ENCODE measurements around the gene FAM120A.

The FAM120A gene

GRCh38 chr9:93473411-93473810 is 21.9 kb downstream of the FAM120A start:
- no peak for DNase-seq (ENCODE audit: low spot score)

DNA sequence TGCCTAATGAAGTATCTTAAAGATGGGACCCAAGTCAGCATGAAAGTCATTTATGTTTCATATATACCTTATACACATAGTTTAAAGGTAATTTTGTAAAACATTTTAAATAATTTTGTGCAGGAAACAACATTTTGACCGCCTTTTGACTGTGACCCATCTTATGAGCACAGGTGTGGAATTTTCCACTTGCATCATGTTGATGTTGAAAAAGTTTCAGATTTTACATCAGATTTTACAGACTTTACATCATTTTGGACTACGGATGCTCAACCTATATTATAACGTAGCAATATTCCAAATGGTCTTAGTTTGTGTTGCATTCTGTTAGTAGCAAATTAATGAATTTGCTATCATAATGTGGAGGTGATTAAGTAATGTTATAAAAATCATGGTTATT is 23.6 kb downstream of the FAM120A start:
- DNase-seq (ENCODE audit: low spot score): no peak

GRCh38 chr9:93475856-93476255 is 24.4 kb downstream of the FAM120A start:
- DNase-seq (ENCODE audit: low spot score): no peak

- DNase-seq (ENCODE audit: low spot score): no peak
Measured at GRCh38 chr9:93476924-93477323, 25.4 kb downstream of the FAM120A start.

DNA sequence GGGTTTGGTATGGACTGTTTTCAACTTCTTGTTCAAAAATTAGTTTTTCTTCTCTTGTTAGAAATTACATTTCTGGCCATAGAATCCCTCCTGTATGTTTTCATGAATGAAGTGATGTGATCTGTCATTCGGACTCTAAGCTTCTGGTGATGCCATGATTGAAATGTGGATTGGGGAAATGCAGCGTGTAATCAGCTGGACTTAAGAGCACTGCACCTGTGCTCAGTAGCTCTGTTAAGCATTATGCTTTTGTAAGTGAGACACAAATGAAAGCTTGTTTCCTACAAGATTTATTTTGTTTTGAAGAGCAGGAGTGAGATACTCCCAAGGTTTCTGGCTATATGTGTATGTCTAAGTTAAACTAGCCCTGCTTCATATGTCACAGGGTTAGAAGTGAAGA is 25.9 kb downstream of the FAM120A start:
- DNase-seq (ENCODE audit: low spot score): no peak

DNA sequence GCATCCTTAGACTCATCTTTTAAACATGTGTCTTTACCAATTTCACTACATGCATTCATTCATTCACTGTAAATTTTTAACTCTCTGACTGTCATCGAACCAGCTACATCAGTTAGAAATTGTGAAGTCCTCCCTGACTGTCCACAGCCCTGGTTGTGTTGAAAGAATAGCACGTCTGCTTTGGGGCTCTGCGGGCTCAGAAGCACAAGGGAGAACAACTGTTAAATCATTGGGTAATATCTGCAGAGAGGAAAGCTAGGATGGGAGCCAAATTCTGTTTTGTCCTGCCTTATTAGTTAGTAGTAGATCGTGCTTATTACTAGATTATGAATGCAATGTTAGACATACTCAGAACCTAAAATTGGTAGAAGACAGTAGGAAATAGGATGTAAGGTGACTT is 28.2 kb downstream of the FAM120A start:
- peak; percentile 17 for DNase-seq (ENCODE audit: low spot score)

DNA sequence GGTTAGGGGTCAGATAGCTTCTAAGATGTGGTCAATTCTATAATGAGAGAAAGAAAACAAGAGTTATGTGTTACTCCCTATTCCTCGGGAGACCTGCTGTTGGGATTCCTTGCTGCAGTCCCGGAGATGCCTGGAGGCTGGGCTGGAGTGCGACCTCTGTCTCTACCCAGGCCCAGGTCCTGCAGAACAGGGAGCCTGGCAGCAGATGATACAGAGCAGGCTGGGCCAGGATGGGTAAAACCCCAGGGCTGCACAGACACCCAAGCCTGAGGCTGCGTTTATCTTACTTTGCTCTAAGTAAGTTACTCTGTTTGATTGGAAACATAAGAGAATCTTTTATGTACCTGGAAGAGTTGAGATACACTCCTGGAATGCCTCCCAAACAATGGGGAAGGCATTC is 28.8 kb downstream of the FAM120A start:
- no peak for DNase-seq (ENCODE audit: low spot score)

DNA sequence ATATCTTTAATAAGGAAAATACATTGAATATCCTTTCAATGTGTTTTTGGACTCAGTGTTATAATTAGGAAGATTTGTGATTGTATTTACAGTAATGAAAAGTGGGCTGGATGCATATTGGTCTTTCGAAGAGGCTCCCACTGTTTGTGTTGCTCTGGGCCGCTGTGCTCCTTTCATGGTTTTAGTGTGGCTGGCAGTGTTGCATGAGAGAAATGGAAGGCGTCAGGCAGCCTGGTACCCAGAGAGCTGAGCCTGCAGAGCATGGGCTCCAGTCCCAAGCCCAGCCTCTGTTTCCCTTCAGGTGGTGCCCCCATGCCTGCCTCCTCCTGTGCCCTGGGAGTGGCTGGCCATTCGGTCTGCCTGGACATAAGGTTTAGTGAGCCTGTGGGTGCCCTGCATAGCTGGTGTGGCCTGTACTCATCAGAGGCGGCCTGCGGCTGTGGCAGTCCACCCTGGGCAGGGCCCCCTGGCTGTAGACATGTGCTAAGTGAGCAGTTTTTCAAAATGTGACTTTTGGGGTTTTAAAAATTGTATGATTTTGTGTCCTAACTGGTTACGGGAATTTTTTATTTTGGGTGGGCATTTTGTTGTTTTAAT is 29.3 kb downstream of the FAM120A start:
- peak; percentile 25 for DNase-seq (ENCODE audit: low spot score)

- no peak for DNase-seq (ENCODE audit: low spot score)
Measured at GRCh38 chr9:93483497-93483896, 32.0 kb downstream of the FAM120A start.

DNA sequence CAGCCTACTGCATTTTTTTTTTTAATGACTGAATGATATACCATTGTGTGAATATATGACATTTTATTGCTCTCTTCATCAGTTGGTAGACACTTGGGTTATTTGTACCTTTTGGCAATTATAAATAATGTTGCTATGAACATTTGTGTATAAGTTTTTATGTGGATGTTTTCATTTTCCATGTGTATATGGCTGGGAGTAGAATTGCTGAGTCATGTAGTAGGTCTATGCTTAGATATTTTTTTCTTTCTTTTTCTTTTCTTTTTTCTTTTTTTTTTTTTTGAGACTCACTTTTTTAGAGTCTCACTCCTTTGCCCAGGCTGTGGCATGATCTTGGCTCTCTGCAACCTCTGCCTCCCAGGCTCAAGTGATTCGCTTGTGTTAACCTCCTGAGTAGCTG is 34.8 kb downstream of the FAM120A start:
- no peak for DNase-seq (ENCODE audit: low spot score)

GRCh38 chr9:93488244-93488643 is 36.8 kb downstream of the FAM120A start:
- peak; percentile 50 for DNase-seq (ENCODE audit: low spot score)

DNA sequence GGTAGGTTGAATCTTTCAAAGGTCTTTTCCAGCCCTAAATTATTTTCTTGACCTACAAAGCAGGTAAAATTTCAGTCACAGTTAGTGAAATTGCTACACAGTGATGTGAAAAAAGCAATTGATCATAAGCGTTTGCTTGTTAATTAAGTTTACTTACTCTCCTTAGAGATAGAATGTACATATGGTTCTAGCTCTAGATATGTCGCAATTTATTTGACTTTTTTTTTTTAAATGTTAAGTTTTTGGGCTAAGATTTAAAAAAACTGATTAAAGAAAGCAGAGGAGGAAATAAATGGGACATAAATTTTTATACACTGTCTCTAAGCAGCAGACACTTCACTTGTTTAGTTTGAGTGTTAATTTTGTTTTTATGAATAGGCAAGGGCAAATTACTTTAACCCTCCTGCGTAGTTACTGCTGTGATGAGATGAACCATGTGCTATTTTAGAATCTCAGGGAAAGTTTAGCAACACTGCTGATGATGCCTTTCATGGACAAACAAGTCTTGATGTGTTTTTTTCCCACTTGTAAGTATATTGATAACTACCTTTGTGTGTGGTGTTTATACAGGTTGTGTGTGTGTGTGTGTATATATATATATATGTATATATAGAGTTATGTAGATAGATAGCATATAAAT is 40.2 kb downstream of the FAM120A start:
- DNase-seq (ENCODE audit: low spot score): no peak

DNA sequence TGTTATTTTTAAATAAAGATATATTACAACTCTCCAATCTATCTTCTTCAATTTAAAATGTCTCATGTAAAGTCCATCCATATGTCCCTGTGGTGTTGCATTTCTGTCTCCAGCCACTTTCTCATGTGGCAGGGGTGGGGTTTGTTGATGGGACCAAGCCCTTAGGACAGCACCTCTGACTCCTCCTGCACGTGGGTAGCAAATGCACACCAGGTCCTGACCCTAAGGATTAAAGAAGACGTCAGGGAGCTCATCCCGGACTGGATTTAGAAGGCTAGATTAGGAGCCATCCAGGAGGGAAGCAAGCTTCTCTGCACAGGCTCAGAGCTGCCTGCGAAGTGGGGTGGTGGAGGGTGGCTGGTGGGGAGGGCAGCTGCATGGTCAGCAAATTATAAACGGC is 40.8 kb downstream of the FAM120A start:
- no peak for DNase-seq (ENCODE audit: low spot score)

DNA sequence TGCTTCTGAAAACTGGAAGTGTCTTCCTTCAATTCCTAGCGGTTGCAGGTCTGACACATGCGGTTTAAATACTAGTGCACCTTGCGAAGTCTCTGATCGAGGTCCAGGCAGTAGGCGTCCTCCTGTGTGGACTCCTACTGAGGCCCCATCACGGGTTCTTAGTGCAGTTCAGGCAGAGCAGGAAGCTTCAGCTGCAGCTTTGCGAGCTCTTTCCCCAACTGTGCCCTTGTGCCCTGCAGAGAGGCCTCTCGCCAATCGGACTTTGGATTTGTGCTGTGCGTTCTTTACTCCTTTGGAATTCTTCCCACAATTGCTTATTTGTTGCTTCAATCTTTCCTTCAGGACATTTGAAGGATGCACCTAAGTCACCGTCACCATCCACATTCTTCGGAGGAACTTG is 42.5 kb downstream of the FAM120A start:
- DNase-seq (ENCODE audit: low spot score): no peak

DNA sequence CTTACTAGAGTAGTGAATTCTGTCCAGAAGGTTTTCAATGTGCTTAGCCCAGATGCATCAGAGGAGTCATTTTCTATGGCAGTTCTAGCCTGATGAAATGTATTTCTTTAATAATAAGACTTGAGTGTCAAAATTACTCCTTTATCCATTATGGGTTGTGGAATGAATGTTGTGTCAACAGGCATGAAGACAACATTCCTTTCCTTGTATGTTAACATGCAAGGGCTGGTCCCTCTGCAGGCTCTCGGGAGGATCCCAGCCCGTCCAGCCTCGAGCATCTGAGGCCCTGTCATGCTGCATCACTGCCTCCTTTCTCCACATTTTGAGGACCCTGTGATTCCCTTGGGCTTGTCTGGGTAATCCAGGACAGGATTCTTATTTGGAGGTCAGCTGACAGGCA is 44.8 kb downstream of the FAM120A start:
- DNase-seq (ENCODE audit: low spot score): no peak

- DNase-seq (ENCODE audit: low spot score): no peak
Measured at GRCh38 chr9:93500571-93501298, 49.2 kb downstream of the FAM120A start.

DNA sequence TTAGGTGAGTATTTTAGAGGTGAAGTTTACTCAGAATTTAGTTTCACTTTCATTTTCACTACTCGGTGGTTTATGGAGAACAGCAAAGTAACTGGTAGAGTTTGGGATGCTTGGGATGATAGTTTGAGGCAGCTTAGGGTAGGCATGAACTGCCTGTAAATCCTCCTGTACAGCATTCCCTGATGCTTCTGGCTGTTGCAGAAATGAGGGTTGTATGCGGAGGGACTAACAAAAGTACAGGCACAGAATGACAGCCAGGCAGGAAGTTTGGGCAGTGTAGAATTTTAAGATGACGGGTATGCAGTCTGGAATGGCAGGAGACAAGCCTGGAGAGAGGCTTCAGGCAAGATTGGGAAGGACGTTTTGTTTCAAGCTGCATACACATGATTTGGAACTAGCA is 49.9 kb downstream of the FAM120A start:
- no peak for DNase-seq (ENCODE audit: low spot score)

DNA sequence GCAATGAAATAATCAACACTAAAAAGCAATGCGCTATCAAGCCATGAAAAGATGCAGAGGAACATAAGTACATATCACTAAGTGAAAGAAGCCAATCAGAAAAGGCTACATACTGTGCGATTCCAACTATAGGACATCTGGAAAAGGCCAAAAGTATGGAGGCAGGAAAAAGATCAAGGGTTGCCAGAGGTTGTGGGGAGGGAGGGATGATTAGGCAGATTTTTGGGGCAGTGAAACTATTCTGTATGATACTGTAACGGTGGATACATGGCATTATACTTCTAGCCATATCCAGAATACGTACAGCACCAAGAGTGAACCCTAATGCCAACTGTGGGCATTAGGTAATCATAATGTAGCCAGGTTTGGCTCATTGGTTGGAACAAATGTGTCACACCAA is 51.9 kb downstream of the FAM120A start:
- DNase-seq (ENCODE audit: low spot score): no peak

DNA sequence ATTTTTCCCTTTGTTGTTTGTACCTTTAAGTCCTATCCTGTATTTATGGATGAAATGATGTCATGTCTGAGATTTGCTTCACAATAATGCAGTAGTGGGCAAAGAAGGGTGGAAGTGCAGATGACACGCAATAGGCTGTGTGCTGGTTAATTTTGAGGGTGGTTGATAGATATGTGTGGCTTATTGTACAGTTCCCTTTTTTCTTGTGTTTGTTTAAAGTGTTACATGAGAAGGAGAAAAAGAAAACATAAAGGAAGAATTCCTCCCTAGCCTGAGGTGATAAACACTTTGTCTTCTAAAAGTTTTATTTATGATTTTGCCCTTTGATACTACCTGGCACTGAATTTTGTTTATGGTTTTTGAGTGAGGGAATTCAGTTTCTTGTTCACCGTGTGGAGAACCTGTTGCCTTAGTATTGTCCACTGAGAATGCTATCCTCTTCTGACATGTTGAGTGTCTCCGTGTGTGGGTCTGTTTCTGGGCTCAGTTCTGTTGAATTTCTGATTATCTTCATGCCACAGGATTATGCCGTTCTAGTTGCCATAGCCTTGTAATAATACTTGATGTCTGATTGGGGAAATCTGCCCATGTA is 54.2 kb downstream of the FAM120A start:
- no peak for DNase-seq (ENCODE audit: low spot score)

DNA sequence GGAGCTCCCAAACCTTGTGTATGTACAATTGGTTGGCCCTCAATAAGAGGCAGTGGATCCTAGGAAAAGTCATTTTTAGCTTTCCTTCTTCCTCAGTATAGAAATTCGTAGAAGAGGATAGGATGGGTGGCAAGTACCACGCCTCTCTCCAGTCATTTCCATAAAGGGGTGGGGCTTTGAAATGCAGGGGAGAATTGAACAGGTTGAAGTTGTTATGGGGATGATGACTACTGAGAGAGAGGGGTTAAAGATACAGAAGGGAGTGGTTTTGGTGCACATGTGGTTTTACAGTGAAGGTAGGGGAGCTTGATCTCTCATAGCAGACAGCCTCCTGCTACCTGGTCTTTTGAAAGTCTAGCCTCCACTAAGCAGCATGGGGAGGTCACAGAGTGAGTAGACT is 56.3 kb downstream of the FAM120A start:
- no peak for DNase-seq (ENCODE audit: low spot score)

DNA sequence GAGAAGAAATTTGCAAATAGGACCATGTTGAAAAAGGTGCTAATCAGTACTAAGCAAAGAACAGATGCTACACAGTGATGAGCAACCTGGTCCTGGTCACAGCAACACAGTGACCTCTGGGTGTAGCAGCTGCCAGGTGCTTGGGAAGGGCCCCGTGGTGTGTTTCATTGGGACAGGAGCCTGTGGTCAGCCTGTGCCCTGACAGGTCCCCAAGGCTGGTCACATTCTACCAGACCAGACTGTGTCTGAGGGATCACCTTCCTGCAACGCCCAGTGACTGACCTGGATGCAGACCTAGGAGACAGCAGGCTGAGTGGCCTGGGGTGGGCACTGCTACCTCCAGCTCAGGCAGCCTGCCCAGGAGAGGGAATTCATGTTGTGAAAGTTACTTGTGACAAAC is 56.7 kb downstream of the FAM120A start:
- DNase-seq (ENCODE audit: low spot score): no peak

- DNase-seq (ENCODE audit: low spot score): no peak
Measured at GRCh38 chr9:93509084-93509483, 57.6 kb downstream of the FAM120A start.

DNA sequence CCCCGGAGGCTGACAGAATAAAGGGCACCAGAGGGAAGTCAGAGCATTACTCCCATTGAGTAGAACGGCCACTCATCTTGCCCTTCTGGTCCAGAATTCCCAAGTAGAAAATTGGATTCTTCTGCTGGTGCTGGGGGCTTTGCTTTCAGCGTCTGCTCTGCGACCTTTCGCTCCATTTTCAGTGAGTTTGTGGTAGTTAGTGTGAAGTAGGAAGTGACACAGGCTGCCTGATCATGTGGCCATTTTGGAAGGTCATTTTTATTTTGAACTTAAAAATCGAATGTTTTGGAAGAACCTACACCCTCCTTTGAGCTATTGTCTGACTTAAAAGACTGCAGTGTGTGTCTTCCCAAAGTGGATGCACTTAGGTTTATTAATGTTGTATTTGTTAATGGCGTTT is 58.6 kb downstream of the FAM120A start:
- no peak for DNase-seq (ENCODE audit: low spot score)

Data from cerebellar cortex (tissue), 1 donor.